ENCODE results near the gene INTS6.

DNA sequence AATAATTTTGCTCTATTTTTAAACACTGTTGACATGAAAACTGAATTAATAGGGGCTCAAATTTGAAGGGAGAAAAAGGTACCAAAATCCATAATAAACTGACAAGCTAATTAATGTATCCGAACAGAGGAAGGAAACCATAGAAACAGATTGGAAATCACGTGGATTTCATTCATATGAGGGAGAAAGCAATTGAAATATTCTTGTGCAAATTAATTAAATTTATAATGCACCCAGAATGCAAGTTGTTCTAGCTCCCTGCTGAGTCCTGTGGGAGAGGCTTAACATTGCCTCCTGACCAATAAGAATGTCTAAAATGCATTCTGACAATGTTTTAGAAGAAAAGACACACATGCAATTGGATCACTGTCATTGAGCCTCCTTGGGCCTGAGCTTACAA lies 131.0 kb downstream of the INTS6 start:
- TF ChIP-seq, protein P1, sequence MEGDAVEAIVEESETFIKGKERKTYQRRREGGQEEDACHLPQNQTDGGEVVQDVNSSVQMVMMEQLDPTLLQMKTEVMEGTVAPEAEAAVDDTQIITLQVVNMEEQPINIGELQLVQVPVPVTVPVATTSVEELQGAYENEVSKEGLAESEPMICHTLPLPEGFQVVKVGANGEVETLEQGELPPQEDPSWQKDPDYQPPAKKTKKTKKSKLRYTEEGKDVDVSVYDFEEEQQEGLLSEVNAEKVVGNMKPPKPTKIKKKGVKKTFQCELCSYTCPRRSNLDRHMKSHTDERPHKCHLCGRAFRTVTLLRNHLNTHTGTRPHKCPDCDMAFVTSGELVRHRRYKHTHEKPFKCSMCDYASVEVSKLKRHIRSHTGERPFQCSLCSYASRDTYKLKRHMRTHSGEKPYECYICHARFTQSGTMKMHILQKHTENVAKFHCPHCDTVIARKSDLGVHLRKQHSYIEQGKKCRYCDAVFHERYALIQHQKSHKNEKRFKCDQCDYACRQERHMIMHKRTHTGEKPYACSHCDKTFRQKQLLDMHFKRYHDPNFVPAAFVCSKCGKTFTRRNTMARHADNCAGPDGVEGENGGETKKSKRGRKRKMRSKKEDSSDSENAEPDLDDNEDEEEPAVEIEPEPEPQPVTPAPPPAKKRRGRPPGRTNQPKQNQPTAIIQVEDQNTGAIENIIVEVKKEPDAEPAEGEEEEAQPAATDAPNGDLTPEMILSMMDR (conservative IDR thresholded peaks at IDR 0.05; ENCODE audit: low read depth, low read length): no peak
- TF ChIP-seq RFX5 (IDR thresholded peaks at IDR 0.05; ENCODE audit: low read depth, low read length): no peak
- TF ChIP-seq POLR2A (IDR thresholded peaks at IDR 0.05; ENCODE audit: low read depth, low read length): no peak
- no peak for TF ChIP-seq MXI1 (IDR thresholded peaks at IDR 0.05; ENCODE audit: borderline replicate concordance, low read depth, low read length)
- TF ChIP-seq RAD21 (IDR thresholded peaks at IDR 0.05; ENCODE audit: low read length): no peak
- TF ChIP-seq RCOR1 (IDR thresholded peaks at IDR 0.05; ENCODE audit: insufficient replicate concordance, low read length): no peak
- TF ChIP-seq, protein P2, sequence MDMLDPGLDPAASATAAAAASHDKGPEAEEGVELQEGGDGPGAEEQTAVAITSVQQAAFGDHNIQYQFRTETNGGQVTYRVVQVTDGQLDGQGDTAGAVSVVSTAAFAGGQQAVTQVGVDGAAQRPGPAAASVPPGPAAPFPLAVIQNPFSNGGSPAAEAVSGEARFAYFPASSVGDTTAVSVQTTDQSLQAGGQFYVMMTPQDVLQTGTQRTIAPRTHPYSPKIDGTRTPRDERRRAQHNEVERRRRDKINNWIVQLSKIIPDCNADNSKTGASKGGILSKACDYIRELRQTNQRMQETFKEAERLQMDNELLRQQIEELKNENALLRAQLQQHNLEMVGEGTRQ (IDR thresholded peaks at IDR 0.05; ENCODE audit: low read depth, low read length): no peak
- TF ChIP-seq MAZ (IDR thresholded peaks at IDR 0.05; ENCODE audit: borderline replicate concordance, low read depth, low read length): no peak
- TF ChIP-seq, protein P3, sequence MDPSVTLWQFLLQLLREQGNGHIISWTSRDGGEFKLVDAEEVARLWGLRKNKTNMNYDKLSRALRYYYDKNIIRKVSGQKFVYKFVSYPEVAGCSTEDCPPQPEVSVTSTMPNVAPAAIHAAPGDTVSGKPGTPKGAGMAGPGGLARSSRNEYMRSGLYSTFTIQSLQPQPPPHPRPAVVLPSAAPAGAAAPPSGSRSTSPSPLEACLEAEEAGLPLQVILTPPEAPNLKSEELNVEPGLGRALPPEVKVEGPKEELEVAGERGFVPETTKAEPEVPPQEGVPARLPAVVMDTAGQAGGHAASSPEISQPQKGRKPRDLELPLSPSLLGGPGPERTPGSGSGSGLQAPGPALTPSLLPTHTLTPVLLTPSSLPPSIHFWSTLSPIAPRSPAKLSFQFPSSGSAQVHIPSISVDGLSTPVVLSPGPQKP (IDR thresholded peaks at IDR 0.05; ENCODE audit: borderline replicate concordance, low read depth, low read length): no peak
- TF ChIP-seq CEBPB (IDR thresholded peaks at IDR 0.05; ENCODE audit: low read depth, low read length): no peak
- no peak for TF ChIP-seq CHD1 (IDR thresholded peaks at IDR 0.05; ENCODE audit: low read depth, low read length)
